T-helper 1 cell treated with Interleukin-12 subunit alpha and Interleukin-12 subunit beta and Interleukin-4 antibody, amounts not matched to agents 30 ng/mL and 1 ng/mL, for 36 hours (primary cell): ENCODE data around the gene MEIKIN. TPM values are rescaled to one million over a fixed set of nuclear protein-coding genes. Genes with fewer than 3 reads are reported as not detected.
"Not testable (repeated sequence)": the region's sequence is repeated elsewhere in the genome, so short reads cannot be mapped to it uniquely, and the experiment has no call there.

Experiments used
- intact Hi-C: fragments of 100-400 bp; cut with micrococcal nuclease; formaldehyde crosslinking; loops from one replicate; pipeline ENCODE4 v1.15.1; 2024
- total RNA-seq: library from RNA; stranded (reverse); gene quantifications from 2 replicates; pipeline ENCODE4 v1.2.3, GENCODE V29; 2022

Gene MEIKIN
- total RNA-seq, 1 donor from 2014 or later, result not detected

- intact Hi-C loops, result no loop called here
Measured at GRCh38 chr5:131913603-131914002, 31.9 kb downstream of the MEIKIN start.

- intact Hi-C loops, result no loop called here
Measured at GRCh38 chr5:131906668-131907067, 38.8 kb downstream of the MEIKIN start.

GRCh38 chr5:131902266-131902665, 43.2 kb downstream of the MEIKIN start:
- intact Hi-C loops, result loop anchor here (5.0 kb wide), 1 partner anchor 50 kb away; no protein-coding TSS in a partner anchor

DNA sequence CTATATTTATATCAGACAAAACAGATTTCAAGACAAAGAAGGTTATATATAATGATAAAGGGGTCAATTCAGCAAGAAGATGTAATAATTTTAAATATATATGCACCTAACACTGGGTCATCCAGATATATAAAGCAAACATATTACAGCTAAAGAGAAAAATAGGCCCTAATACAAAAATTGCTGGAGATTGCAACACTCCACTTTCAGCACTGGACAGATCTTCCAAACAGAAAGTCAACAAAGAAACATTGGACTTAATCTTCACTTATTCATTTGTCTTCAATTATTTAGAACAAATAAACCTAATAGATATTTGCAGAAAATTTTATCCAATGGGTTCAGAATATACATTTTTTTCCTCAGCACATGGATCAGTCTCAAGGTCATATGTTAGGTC, 45.8 kb downstream of the MEIKIN start:
- intact Hi-C loops, result loop anchor here (5.0 kb wide), 1 partner anchor 47 kb away; no protein-coding TSS in a partner anchor

- intact Hi-C loops, result no loop called here
Measured at GRCh38 chr5:131883984-131884383, 61.5 kb downstream of the MEIKIN start.

DNA sequence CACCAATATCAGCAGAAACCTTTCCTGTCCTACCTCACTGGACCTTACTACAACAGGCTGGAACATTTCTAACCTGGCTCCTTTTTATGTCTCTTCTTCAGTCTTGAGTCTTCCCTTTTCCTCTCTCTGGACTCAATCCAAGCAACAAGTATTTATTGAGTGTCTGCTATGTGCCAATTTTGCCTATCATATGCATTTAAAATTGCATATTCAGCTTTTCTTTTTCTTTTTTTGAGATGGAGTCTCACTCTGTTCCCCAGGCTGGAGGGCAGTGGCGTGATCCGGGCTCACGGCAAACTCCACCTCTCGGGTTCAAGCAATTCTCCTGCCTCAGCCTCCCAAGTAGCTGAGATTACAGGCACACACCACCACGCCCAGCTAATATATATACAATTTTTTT, 65.8 kb downstream of the MEIKIN start:
- intact Hi-C loops, result no loop called here

DNA sequence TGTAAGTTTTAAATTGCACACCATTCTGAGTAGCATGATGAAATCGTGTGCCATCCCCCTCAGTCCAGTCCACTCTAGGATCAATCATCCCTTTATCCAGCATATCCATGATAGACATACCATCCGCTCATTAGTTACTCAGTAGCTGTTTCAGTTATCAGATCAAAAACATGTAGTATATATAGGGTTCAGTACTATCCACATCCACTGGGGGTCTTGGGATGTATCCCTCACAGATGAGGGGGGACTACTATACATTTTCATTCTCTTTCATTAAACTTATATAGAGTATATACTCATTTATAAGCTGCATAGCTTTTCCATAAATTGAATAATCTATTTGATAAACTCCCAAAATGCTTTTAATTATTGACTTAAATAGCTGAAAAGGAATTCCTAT, 67.6 kb downstream of the MEIKIN start:
- intact Hi-C loops, result no loop called here

DNA sequence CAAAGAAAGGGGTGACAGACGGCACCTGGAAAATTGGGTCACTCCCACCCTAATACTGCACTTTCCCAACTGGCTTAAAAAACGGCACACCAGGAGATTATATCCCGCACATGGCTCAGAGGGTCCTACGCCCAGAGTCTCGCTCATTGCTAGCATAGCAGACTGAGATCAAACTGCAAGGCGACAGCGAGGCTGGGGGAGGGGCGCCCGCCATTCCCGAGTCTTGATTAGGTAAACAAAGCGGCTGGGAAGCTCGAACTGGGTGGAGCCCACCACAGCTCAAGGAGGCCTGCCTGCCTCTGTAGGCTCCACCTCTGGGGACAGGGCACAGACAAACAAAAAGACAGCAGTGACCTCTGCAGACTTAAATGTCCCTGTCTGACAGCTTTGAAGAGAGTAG, 74.2 kb downstream of the MEIKIN start:
- intact Hi-C loops, result not testable (repeated sequence)

GRCh38 chr5:131867524-131867923, 77.9 kb downstream of the MEIKIN start:
- intact Hi-C loops, result no loop called here

GRCh38 chr5:131863700-131864099, 81.8 kb downstream of the MEIKIN start:
- intact Hi-C loops, result no loop called here

DNA sequence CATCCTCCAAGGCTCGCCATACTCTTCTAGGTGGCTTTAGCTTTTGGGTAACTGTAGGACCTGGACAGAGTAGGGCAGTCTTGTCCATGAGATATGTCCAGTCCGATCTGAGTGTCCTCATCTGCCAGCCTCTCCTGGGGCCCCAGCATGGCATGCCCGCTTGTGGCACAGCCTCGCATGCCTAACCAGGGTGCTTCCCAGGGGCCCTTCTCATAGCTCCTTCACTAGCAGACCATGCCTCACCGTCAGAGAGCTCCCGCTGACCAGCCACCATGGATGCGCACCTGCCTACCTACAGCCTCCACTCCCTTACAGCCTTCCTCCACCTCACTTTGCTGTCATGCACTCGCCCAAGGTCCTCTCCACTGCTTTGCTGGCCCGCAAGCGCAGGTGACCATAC, 88.1 kb downstream of the MEIKIN start:
- intact Hi-C loops, result no loop called here

DNA sequence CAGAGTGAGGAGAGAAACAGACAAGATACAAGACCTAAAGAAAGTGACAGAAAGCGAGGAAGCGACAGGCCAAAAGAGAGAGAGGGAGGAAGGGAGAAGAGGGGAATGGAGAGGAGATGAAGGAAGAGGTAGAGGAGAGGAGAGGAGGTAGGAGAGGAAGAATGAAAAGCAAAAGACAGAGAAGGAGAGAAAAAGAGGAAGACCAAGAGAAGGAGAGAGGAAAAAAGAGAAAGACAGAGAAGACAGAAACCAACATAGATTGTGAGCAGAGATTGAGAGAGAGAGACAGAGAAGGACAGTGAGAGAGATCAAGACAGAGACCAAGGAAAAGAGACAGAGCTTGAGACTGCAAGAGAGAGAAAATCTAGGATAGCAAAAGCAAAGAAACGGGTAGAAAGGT, 90.0 kb downstream of the MEIKIN start:
- intact Hi-C loops, result loop anchor here (2.0 kb wide), 1 partner anchor 221 kb away; the partner anchor contains the start of gene RAPGEF6

GRCh38 chr5:131854134-131854533, 91.3 kb downstream of the MEIKIN start:
- intact Hi-C loops, result loop anchor here (1.0 to 5.0 kb wide), 4 partner anchors 48 to 219 kb away; partner anchors contain the start of genes FNIP1 and RAPGEF6

- intact Hi-C loops, result no loop called here
Measured at GRCh38 chr5:131848662-131849061, 96.8 kb downstream of the MEIKIN start.

GRCh38 chr5:131846536-131846935, 98.9 kb downstream of the MEIKIN start:
- intact Hi-C loops, result no loop called here

- intact Hi-C loops, result no loop called here
Measured at GRCh38 chr5:131845828-131846227, 99.6 kb downstream of the MEIKIN start.

GRCh38 chr5:131842971-131843370, 102.5 kb downstream of the MEIKIN start:
- intact Hi-C loops, result not testable (repeated sequence)

DNA sequence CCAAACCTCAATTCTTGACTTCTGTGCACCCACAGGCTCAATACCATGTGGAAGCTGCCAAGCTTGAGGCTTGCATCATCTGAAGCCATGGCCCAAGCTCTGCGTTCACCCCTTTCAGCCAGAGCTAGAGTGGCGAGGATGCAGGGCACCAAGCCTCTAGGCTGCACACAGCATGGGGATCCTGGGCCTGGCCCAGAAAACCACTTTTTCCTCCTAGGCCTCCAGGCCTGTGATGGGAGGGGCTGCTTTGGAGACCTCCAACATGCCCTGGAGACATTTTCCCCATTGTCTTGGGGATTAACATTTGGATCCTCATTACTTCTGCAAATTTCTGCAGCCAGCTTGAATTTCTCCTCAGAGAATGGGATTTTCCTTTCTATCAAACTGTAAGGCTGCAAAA, 112.8 kb downstream of the MEIKIN start:
- intact Hi-C loops, result not testable (repeated sequence)

DNA sequence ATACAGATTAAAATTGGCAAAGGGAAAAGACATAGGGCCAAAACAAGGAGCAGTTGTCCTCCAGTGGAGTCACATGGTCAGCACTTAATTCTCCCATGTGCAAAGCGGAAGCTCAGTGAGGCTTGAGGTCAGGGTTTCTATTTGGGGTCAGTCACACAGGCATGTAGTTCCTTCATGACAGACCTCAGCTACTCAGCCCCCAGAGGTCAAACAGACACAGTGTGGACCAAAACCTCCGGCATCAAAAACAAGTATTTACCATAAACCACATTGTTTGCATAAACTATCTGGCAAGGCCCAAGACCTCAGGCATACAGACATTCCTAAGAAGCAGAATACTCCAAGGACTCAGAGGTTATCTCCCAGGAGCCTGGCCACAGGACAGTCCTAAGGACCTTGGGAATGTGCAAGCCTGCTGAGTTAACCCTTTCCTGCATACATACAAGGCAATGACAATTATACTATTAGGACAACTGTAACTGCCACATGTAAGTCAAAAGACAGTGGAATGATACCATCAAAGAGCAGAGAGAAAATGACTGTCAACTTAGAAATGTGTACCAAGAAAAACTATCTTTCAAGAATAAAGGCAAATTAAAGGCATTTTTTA, 120.0 kb downstream of the MEIKIN start:
- intact Hi-C loops, result no loop called here

DNA sequence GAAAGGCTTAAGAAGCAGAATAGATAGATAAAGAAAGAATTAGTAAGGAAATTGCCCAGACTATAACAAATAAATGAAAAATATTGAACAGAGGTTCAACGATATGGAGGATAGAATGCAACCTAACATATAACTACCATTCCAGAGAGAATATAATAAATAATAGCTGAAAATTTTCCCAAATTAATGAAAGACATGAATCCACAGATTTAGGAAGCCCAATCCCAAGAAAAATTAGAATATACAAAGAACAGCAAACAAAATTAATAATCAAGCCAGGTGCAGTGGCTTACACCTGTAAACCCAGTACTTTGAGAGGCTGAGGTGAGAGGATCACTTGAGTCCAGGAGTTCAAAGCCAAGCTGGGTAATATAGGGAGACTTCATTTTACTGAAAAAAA, 120.8 kb downstream of the MEIKIN start:
- intact Hi-C loops, result no loop called here

DNA sequence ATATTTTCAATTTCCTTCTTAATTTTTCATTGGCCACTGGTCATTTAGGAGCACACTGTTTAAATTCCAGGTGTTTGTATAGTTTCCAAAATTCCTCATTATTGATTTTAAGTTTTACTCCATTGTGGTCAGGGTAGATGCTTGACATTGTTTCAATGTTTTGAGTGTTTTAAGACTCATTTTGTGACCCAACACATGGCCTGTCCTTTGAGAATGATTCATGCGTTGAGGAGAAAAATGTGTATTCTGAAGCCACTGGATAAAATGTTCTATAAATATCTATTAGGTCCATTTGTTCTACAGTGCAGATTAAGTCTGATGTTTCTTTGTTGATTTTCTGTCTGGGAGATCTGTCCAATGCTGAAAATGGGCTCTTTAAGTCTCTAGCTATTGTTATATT, 124.2 kb downstream of the MEIKIN start:
- intact Hi-C loops, result no loop called here

DNA sequence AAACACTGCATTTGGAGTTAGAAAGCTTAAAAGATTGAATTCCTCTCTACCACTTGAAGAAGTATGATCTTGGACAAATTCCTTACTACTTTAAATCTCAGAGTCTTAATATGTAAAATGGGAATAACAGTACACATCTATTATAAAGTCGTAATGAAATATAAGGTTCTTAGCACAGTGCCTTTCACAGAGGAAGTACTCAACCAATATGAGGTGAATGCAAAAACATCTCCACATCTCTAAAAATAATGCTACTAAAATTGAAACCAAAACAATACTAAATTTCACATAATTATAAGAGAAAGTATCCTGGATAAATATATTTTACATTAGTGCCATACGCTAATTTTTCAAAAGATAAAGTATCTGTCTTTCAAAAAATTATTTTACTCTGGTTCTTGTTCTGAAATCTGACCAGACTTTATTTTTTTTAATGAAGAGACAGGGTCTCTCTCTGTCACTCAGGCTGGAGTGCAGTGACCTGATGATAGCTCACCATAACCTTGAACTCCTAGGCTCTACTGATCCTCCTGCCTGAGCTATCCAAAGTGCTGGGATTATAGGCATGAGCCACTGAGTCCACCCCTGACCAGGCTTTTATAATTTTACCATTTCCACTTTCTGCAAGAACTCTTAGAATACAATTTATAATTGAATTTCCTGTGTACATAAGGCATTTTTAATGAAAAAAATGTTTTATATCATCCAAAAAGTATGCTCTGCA, 127.3 kb downstream of the MEIKIN start:
- intact Hi-C loops, result no loop called here

DNA sequence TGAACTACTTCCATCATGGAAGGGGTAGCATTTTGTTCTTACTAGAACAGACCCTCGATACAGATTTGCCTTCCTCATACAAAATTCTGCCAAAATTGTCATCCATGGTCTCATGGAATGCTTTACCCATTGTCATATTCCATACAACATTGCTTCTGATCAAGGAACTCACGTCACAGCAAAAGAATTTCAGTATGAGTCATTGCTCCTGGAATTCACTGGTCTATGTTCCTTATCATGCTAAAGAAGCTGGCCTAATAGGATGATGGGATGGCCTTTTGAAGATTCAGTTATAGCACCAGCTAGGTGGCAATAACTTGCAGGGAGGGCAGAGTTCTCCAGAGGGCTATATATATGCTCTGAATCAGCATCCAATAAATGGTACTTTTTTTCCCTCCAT, 130.5 kb downstream of the MEIKIN start:
- intact Hi-C loops, result no loop called here
